Astrocyte of the cerebellum (primary cell): ENCODE data around the gene ANGPTL8.

Source experiments
- DNase-seq: peaks from one replicate; pipeline ENCODE4 v3.0.0-alpha.2; 2011; ENCODE audit warnings: low read depth
- H3K4me3 ChIP-seq: 2 replicates; pipeline ENCODE4 v1.5.1; 2011; ENCODE audit warnings: mild to moderate bottlenecking, low read depth, low read length, moderate library complexity
- in situ Hi-C: cut with HindIII; loops from 2 replicates; pipeline ENCODE4 v1.10.0; 2017; ENCODE audit warnings: low sequenced_read_pairs
- TF ChIP-seq, protein P1 (sequence below): IDR thresholded peaks from 2 replicates; pipeline ENCODE4 v1.5.1; 2012; ENCODE audit warnings: low read length, low read depth, moderate library complexity, mild to moderate bottlenecking; ENCODE audit errors: missing control alignments

Gene ANGPTL8

DNA sequence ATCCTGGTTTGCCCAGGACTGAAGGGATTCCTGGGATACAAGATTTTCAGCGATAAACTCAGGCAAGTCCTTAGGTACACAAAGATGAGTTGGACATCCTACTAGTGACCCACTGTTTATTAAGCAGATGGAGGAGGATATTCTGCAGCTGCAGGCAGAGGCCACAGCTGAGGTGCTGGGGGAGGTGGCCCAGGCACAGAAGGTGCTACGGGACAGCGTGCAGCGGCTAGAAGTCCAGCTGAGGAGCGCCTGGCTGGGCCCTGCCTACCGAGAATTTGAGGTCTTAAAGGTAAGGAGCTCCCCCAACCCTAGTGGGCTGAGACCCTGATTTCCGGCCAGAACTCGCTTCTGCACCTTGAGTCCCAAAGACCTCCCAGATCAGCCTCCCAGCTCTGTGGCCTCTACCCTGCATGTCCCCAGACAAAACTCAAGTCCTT, 607 bp downstream of the ANGPTL8 start:
- H3K4me3 ChIP-seq: no peak overlapping the region
- in situ Hi-C loops: no loop called here
- no peak for DNase-seq
- TF ChIP-seq, protein P1, sequence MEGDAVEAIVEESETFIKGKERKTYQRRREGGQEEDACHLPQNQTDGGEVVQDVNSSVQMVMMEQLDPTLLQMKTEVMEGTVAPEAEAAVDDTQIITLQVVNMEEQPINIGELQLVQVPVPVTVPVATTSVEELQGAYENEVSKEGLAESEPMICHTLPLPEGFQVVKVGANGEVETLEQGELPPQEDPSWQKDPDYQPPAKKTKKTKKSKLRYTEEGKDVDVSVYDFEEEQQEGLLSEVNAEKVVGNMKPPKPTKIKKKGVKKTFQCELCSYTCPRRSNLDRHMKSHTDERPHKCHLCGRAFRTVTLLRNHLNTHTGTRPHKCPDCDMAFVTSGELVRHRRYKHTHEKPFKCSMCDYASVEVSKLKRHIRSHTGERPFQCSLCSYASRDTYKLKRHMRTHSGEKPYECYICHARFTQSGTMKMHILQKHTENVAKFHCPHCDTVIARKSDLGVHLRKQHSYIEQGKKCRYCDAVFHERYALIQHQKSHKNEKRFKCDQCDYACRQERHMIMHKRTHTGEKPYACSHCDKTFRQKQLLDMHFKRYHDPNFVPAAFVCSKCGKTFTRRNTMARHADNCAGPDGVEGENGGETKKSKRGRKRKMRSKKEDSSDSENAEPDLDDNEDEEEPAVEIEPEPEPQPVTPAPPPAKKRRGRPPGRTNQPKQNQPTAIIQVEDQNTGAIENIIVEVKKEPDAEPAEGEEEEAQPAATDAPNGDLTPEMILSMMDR: no peak

DNA sequence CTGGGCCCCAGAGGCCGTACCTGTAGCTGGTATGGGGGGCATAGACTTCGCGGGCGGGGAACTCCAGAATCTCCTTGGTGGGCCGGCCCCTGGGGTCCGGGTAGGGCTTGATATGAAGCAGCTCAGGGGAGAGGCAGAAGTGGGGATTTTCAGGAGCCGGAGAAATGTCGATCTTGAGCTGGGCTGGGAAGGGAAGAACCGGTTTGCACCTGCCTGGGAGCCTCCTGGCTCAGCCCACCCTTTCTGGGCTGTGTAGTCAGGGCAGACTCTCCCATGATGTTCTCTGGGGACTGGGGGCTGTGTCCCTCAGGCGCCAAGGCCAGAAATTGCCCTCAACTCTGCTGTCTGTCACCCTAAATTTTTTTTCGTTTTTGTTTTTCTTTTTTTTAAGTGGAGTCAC, 2.6 kb downstream of the ANGPTL8 start:
- H3K4me3 ChIP-seq: no peak overlapping the region
- in situ Hi-C loops: no loop called here
- TF ChIP-seq, protein P1: no peak
- DNase-seq: no peak

DNA sequence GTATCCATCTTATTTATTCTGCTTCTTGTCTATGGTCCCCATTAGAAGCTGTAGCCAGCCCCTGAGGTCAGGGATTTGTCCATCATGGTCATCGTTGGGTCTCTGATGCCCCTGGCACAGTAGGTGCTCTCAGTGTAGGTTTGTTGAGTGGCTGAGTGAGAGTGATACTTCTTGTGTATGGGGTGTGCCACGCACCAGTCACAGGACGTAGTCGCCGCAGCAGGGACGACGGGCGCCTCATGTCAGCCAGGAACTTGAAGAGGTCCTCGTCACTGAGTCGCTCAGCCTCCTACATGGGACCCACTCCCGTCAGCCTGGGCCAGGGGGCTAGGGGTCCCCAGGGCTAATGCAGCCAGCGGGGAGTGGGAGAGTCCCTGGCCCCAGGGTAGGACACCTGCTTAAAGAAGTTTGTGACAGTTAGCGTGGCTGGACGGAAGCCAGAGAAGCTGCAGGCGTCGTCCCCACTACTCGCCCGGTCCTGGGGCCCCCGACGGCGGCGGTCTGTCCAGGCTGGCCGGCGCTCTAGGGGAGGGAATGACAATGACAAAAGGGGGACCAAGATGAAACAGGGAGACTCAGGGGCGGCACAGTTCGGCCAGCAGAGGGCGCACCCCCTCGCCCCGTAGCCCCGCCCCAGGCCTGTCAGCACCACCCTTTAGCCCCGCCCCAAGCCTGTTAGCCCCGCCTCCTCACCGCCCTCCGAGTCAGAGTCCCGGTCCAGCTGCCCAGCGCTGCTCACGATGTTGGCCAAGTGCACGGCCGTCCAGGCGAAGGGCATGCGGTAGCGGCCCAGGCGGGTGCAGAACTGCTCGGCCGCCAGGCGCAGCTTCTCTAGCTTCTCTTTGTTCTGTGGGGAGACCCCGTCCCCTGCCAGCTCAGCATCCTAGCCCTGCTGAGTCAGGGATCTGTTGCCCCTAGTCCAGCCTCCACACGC, 3.7 kb downstream of the ANGPTL8 start:
- no peak overlapping the region for H3K4me3 ChIP-seq
- peak; percentile 34 for DNase-seq
- TF ChIP-seq, protein P1: peak; percentile 58
- in situ Hi-C loops: no loop called here

DNA sequence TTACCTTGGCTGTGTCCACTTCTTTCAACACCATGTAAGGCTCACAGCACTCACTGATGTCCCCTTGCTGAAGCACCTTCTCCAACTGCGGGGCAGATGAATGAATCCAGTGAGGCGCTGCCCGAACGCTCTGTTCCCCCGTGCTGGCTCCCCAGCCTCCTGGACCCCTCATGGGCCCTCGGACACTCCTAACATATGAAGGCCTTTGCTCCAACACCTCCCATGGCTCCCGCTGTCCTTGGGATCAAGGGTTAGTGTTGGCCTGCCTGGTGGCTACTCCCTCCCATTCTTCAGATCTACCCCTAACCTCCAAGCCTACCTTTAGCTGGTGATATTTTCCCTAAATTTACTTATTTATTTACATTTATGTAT, 4.4 kb downstream of the ANGPTL8 start:
- DNase-seq: no peak
- in situ Hi-C loops: no loop called here
- TF ChIP-seq, protein P1: no peak
- no peak overlapping the region for H3K4me3 ChIP-seq

DNA sequence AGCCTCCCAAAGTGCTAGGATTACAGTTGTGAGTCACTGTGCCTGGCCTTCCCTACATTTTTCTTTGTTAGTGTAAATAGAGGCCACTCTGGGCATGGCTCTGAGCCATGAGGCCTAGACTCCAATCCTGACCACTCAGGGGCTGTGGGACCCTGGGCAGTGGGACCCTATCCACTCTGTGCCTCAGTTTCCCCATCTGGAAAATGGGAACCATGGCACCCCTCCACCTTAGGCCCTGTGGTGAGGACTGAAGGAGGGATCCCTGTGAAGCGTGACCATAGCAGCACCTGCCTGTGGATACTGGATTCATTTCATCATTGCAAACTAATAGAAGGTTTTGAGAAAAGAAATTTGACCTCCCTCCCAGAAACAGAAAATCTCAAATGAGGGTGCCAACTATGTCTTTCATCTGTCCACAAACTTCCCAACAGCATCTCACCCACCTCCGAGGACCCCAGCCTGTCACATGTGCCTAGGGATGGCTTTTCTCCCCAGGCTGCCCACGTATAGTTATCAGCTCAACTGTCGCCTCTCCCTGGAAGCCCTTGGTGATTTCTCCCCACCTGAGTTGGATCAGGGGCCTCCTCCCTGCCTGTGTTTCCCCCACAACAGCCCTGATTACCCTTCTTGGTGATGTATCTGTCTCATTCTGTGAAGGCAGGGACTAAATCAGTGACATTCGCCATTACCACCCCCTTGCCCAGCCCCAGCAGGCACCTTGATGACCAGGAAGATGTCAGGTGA, 5.6 kb downstream of the ANGPTL8 start:
- in situ Hi-C loops: no loop called here
- TF ChIP-seq, protein P1: no peak
- no peak for DNase-seq
- no peak overlapping the region for H3K4me3 ChIP-seq

DNA sequence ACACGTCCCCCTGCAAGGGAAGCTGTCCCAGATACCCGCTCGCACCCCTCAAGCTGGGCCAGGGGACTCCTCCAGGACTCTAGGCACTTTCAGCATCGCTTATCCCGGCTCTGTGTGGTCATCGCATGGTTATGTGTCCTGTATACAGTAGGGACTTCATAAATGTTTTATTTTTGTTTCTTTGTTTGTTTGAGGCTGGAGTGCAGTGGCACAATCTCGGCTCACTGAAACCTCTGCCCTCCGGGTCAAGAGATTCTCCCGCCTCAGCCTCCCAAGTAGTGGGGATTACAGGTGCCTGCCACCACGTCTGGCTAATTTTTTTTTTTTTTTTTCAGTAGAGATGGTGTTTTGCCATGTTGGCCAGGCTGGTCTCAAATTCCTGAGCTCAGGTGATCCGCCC, 7.5 kb downstream of the ANGPTL8 start:
- TF ChIP-seq, protein P1: no peak
- in situ Hi-C loops: no loop called here
- H3K4me3 ChIP-seq: no peak overlapping the region
- no peak for DNase-seq
